ENCODE measurements around the gene MARF1. TPM values are rescaled to one million over a fixed set of nuclear protein-coding genes. Genes with fewer than 3 reads are reported as not detected.

Gene MARF1
- total RNA-seq, 1 experiment from 2014 or later = 51.5 TPM

DNA sequence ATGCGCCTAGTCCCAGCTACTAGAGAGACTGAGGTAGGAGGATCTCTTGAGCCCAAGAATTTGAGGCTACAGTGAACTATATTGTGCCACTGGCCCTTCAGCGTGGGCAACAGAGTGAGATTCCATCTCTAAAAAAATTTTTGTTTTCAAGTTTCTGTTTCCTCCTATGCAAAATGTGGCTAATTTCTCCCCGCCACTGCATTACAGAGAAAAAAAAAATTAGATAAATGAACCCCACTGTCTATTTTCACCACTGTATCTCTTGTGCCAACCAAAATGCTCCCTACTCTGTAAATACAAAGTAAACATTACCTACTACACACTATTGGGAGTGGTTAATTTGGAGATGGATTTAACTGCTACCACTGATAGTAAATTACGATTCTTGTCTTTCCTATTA, 2.0 kb downstream of the MARF1 start:
- no TSS peak for BruUV-seq (replicated peaks)
- intact Hi-C loops (cut with micrococcal nuclease; ENCODE audit: unreplicated experiment) (loop anchor here (5.0 kb wide), 1 partner anchor 49 kb away; no protein-coding TSS in a partner anchor), in situ Hi-C loops (cut with HindIII; ENCODE audit: low pct_unique_long_range_greater_than_20kb, low sequenced_read_pairs) (no loop called here)
- H3K27ac ChIP-seq (ENCODE audit: low read length) = peak overlapping the region; percentile 86; the same call in 1 of the 2 replicates
- H3K9me3 ChIP-seq (ENCODE audit: control insufficient read depth, insufficient read depth, low read depth, low read length) = no peaks in the 10 kb centered on the region
- TF ChIP-seq CTCF (IDR thresholded peaks at IDR 0.05) = no peak
- no peak for TF ChIP-seq POLR2AphosphoS5 (IDR thresholded peaks at IDR 0.05; ENCODE audit: low read depth, low read length)
- TF ChIP-seq SIN3A (IDR thresholded peaks at IDR 0.05; ENCODE audit: borderline replicate concordance, insufficient read depth, low read depth, low read length) = no peak
- TF ChIP-seq TCF7L2 (IDR thresholded peaks at IDR 0.05; ENCODE audit: low read depth, low read length) = no peak
- TF ChIP-seq, protein P1, sequence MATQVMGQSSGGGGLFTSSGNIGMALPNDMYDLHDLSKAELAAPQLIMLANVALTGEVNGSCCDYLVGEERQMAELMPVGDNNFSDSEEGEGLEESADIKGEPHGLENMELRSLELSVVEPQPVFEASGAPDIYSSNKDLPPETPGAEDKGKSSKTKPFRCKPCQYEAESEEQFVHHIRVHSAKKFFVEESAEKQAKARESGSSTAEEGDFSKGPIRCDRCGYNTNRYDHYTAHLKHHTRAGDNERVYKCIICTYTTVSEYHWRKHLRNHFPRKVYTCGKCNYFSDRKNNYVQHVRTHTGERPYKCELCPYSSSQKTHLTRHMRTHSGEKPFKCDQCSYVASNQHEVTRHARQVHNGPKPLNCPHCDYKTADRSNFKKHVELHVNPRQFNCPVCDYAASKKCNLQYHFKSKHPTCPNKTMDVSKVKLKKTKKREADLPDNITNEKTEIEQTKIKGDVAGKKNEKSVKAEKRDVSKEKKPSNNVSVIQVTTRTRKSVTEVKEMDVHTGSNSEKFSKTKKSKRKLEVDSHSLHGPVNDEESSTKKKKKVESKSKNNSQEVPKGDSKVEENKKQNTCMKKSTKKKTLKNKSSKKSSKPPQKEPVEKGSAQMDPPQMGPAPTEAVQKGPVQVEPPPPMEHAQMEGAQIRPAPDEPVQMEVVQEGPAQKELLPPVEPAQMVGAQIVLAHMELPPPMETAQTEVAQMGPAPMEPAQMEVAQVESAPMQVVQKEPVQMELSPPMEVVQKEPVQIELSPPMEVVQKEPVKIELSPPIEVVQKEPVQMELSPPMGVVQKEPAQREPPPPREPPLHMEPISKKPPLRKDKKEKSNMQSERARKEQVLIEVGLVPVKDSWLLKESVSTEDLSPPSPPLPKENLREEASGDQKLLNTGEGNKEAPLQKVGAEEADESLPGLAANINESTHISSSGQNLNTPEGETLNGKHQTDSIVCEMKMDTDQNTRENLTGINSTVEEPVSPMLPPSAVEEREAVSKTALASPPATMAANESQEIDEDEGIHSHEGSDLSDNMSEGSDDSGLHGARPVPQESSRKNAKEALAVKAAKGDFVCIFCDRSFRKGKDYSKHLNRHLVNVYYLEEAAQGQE (IDR thresholded peaks at IDR 0.05; ENCODE audit: insufficient read depth in 1 of 2, low read depth in 2 of 2, low read length in 1 of 2) = no peak
- H3K4me1 ChIP-seq (ENCODE audit: control insufficient read depth, insufficient read depth, low read length) = peaks cover 38% of the 10 kb centered on the region
- CTCF ChIA-PET = no interaction called here
- ATAC-seq (no peak), DNase-seq (ENCODE audit: low read depth, low spot score) (no peak)
- H3K4me3 ChIP-seq (ENCODE audit: low read depth in 2 of 2, low read length in 2 of 2) = no peak overlapping the region
- H3K36me3 ChIP-seq (ENCODE audit: control insufficient read depth, insufficient read depth, low read length) = peaks cover 3% of the 10 kb centered on the region; the same call in 1 of the 2 replicates
- no peaks in the 10 kb centered on the region for H3K27me3 ChIP-seq (ENCODE audit: control insufficient read depth, insufficient read depth, low read length)
- POLR2A ChIA-PET = no interaction called here

DNA sequence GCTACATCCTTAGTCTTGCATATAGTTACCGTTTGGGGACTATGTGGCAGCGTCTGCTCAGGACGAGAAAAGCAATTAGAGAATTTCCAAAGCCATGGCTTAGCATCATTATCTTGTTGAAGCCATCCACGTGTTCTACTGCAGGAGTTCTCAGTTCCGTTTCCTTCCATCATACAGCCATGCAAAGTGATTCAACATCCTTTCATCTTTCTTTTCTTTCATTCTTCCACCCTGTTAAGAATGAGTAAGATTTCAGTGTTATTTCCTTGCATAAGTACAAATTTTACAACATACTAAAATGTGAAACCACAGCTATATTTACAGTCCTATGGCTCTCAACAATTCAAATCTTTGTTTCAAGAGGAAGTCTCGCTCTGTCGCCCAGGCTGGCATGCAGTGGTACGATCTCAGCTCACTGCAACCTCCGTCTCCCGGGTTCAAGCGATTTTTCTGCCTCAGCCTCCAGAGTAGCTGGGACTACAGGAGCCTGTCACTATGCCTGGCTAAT, 3.8 kb downstream of the MARF1 start:
- intact Hi-C loops (cut with micrococcal nuclease; ENCODE audit: unreplicated experiment) = no loop called here
- in situ Hi-C loops (cut with HindIII; ENCODE audit: low pct_unique_long_range_greater_than_20kb, low sequenced_read_pairs) = no loop called here
- peaks cover 14% of the 10 kb centered on the region; the same call in 1 of the 2 replicates for H3K36me3 ChIP-seq (ENCODE audit: control insufficient read depth, insufficient read depth, low read length)

More for the DNA sequence above, 3.8 kb downstream of the MARF1 start:
- Histone ChIP-seq H3K4me3 (ENCODE audit: low read depth in 2 of 2, low read length in 2 of 2) (no peak overlapping the region), H3K27me3 (ENCODE audit: control insufficient read depth, insufficient read depth, low read length) (no peaks in the 10 kb centered on the region), H3K27ac (ENCODE audit: low read length) (no peak overlapping the region), H3K9me3 (ENCODE audit: control insufficient read depth, insufficient read depth, low read depth, low read length) (no peaks in the 10 kb centered on the region), H3K4me1 (ENCODE audit: control insufficient read depth, insufficient read depth, low read length) (peaks cover 19% of the 10 kb centered on the region)
- BruUV-seq (replicated peaks) = no TSS peak
- ATAC-seq (no peak), DNase-seq (ENCODE audit: low read depth, low spot score) (no peak)
- ChIA-PET POLR2A (no interaction called here), CTCF (no interaction called here)
- TF ChIP-seq SIN3A (IDR thresholded peaks at IDR 0.05; ENCODE audit: borderline replicate concordance, insufficient read depth, low read depth, low read length) = no peak
- TF ChIP-seq, protein P1 (IDR thresholded peaks at IDR 0.05; ENCODE audit: insufficient read depth in 1 of 2, low read depth in 2 of 2, low read length in 1 of 2) = no peak
- TF ChIP-seq CTCF (IDR thresholded peaks at IDR 0.05) = no peak
- TF ChIP-seq POLR2AphosphoS5 (IDR thresholded peaks at IDR 0.05; ENCODE audit: low read depth, low read length) = no peak
